CD4-positive, alpha-beta T cell treated with Interleukin-17A for 4 hours (primary cell): ENCODE data around the gene TRABD.
A peak's percentile ranks its signal among the peaks of the same experiment; 100 is the strongest.
"Not testable (repeated sequence)": the region's sequence is repeated elsewhere in the genome, so short reads cannot be mapped to it uniquely, and the experiment has no call there.

ENCODE experiments used
- DNase-seq: peaks from one replicate; pipeline ENCODE4 v3.0.0-alpha.2; 2020; ENCODE audit warnings: mixed read lengths

TRABD gene

DNA sequence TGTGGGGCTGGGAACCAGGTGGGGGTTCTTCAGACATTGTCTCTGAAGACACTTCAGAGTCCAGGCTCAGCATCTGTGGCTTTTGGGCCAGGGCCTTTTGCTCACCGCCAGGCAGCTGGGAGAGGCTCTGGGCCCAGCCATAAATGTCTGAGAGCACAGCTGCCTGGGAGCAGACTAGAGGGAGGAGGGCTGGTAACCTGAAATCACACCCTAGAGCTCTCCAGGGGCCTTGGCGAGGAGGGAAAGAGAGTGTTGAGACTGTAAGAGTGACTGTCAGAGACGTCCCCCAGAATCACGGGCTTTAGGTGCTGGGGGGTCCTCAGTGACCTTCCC is 4.1 kb downstream of the TRABD start:
- no peak for DNase-seq

GRCh38 chr22:50190182-50190940 is 4.6 kb downstream of the TRABD start:
- peak; percentile 87 for DNase-seq

DNA sequence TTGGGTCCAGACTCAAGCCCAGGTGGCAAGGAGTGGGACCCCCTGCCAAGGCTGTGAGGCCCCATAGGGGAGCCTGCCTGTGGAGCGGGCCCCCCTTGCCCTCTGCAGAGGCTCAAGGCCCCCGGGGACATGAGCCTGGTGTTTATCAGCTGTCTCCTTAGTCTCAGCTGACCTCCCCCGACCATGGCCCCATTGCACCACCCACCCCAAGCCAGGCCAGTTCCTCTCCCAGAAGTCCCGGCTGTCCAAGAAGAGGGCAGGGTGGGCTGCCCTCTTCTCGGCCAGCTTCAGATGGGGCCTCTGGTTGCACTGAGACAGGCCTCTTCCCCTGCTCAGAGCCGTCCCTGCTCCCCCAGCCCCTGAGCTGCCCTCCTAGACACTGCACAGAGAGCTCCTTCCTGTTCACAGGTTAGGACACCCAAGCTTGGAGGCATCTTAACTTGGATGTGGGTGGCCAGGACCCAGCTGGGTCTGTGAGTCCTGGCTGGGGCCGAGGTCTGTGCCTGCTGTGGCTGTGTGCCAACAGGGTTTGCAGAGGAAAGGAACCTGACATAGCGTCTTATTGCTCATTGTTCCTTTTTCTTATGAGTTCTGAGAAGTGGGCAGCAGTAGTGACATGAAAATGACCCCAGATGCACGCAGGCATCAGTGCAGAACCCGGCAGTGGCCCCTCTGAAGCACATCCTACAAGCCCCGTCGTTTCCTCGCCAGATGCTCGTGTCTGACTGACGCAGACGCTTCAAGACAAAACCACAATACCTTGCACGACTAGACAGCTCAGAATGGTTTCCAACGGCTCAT is 5.4 kb downstream of the TRABD start:
- DNase-seq, result peak; percentile 86

- peak; percentile 83 for DNase-seq
Observed at GRCh38 chr22:50192436-50193204, 6.9 kb downstream of the TRABD start.

- DNase-seq, result no peak
Observed at GRCh38 chr22:50193621-50194020, 7.9 kb downstream of the TRABD start.

- DNase-seq, result no peak
Observed at GRCh38 chr22:50194037-50194805, 8.5 kb downstream of the TRABD start.

GRCh38 chr22:50196256-50196655 is 10.5 kb downstream of the TRABD start:
- no peak for DNase-seq

DNA sequence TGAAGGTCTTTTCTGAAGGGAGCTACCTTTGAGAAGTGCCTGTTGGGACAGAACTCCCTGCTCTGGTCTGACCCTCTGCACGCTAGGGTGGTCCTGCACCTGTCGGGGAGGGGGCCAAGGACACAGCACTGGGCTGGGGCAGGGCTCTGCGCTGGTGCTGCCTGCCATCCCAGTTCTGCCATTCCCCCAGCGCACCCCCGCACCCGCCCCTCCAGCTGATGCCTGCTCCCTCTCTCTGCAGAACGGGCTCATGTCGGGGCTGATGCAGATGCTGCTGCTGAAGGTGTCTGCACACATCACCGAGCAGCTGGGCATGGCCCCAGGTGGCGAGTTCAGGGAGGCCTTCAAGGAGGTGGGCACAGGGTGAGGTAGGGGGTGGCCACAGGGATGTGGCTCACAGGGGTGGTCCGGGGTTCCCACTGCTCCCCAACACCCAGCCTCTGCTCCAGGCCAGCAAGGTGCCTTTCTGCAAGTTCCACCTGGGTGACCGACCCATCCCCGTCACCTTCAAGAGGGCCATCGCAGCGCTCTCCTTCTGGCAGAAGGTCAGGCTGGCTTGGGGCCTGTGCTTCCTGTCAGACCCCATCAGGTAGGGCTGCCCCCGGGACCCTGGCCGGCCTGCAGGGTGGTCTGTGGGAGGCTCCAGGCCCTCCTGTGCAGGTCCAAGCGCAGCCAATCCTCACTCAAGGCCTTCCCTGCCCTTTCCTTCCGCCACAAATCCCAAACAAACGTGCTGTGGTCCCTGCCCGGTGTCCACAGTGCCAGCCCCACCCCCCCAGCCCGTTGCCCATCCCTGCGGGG is 11.5 kb downstream of the TRABD start:
- DNase-seq, result no peak

DNA sequence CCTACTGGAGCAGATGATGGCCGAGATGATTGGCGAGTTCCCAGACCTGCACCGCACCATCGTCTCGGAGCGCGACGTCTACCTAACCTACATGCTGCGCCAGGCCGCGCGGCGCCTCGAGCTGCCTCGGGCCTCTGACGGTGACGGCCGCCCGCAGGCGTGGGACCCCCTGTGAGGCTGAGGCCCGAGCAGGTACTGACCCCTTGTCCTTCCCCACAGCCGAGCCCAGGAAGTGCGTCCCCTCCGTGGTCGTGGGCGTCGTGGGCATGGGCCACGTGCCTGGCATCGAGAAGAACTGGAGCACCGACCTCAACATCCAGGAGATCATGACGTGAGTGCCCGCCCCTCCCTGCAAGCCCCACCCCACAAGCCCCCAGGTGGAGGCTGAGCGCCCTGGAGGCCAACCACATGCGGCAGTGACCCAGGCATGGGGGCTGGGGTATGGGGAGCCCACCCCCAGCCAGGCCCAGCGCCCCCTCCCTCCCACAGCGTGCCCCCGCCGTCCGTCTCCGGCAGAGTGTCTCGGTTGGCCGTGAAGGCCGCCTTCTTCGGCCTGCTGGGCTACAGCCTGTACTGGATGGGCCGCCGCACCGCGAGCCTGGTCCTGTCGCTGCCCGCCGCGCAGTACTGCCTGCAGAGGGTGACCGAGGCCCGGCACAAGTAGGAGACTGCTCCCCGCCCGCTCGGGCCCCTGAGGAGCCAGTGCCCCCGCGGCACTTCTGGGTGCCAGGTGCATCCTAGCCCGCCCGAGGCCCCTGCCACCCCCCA is 12.3 kb downstream of the TRABD start:
- DNase-seq, result no peak

DNA sequence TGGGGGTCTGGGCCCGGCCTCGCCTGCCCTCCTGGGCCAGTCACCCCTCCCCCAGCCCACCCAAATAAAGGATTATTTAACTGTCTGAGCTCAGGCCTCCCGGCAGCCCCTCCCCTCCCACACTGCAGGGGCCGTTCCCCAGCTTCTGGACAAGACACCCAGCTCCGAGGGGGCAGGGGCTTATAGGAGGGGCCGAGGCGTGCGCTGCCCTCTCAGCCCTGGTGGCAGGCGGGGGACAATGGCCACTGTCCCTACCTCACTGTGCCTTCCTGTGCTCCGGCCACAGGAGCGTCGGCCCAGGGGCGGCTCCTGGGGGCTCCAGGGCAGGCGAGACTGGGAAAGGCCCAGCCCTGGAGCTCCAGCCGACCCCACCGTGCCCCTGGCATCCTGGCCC is 12.9 kb downstream of the TRABD start:
- no peak for DNase-seq

- no peak for DNase-seq
Observed at GRCh38 chr22:50199251-50199721, 13.6 kb downstream of the TRABD start.

GRCh38 chr22:50199829-50200460 is 14.2 kb downstream of the TRABD start:
- peak; percentile 21 for DNase-seq

GRCh38 chr22:50200461-50201190 is 14.9 kb downstream of the TRABD start, which contains the start of gene SELENOO:
Gene SELENOO (plus strand): TSS chr22:50201011. CDS start chr22:50201037, 26 bp downstream.
- DNase-seq, result peak; percentile 97

DNA sequence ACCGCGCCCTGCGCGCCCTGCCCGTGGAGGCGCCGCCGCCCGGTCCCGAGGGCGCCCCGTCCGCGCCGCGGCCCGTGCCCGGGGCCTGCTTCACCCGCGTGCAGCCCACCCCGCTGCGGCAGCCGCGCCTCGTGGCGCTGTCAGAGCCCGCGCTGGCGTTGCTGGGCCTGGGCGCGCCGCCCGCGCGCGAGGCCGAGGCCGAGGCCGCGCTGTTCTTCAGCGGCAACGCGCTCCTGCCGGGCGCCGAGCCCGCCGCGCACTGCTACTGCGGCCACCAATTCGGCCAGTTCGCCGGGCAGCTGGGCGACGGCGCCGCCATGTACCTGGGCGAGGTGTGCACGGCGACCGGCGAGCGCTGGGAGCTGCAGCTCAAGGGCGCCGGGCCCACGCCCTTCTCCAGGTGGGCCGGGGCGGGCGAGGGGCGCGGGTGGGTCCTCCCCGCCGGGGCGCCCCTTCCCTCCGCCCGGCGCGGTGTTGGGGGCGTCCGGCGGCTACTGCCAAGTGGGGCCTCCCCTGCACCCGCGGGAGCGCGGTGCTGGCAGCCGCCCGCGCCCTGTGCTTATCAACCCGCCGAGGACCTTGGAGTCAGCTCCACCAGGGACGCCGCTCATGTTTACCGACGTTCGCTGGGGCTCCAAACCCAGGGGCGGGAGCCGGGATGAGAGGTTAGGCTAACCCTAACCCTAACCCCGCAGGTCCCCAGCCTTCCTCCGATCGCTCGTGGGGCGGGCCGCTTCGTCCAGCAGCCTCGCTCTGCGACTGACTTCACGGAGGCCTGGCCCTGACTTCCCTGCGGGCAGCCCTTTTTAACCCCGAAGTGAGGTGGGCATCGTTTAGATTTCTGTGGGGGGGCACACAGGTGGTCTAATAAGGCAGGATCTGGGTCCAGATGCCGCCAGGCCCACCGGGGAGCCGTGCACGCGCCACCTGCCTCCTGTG is 15.7 kb downstream of the TRABD start:
- no peak for DNase-seq

DNA sequence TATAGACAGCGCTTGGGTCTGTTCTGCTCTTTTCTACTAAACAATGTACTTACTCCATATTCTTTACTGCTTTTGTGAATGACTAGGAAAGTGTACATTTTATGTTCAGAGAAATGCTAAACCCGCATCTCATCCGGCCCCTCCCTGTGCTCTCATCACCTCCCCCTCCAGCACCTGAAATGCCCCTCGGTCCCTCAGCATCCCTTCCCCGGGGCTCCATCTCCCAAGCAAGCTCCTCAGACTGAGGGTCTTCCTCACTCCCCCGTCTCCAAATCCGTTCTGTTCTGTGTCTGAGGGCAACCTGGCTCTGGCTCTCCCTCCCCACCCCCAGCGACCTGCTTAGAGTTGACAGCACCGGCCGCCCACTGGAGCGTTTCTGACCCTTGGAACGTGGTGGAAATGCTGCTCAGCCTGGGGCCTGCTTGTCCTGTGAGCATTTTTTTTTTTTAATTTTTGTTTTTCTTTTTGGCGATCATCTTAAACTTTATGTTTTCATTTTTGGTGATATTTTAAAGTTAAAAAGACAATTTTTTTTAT is 16.5 kb downstream of the TRABD start:
- DNase-seq, result no peak

- DNase-seq, result no peak
Observed at GRCh38 chr22:50203288-50203687, 17.6 kb downstream of the TRABD start.

DNA sequence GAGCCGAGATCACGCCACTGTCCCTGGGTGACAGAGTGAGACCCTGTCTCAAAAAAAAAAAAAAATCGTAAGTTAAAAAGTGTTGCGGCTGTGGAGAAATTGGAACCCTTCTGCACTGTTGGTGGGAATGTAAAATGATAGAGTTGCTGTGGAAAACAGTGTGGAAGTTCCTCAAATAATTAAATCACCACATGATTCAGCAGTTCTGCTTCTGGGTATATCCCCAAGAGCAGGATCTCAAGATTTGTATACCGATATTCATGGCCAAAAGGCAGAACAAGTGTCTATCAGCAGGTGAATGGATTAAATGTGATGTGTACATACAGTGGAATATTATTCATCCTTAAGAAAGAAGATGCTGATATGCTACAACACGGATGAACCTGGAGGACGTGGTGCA is 18.9 kb downstream of the TRABD start:
- DNase-seq, result no peak

DNA sequence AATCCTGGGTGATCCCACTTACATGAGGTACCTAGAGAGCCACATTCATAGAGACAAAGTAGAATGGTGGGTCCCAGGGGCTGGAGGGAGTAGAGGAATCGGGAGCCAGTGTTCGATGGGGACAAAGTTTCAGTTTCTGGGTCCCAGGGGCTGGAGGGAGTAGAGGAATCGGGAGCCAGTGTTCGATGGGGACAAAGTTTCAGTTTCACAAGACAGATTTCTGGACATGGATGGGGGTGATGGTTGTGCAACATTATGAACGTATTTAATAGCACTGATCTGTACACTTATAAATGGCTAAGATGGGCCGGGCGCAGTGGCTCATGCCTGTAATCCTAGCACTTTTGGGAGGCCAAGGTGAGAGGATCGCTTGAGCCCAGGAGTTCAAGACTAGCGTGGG is 19.3 kb downstream of the TRABD start:
- DNase-seq, result not testable (repeated sequence)
